ENCODE results near the gene PKP1. TPM values are rescaled to one million over a fixed set of nuclear protein-coding genes. Genes with fewer than 3 reads are reported as not detected.

PKP1 gene
- polyA plus RNA-seq, 1 donor (not counting 4 experiments of a cell fraction or from before 2014, with no cell fraction given): 169 TPM

GRCh38 chr1:201284636-201285035, 1.3 kb downstream of the PKP1 start:
- H3K27ac ChIP-seq (ENCODE audit: control insufficient read depth, insufficient read depth, low read length): peak overlapping the region; percentile 91
- H3K4me2 ChIP-seq (ENCODE audit: control insufficient read depth, extremely low read depth, insufficient read depth, low read depth, low read length): peak overlapping the region; percentile 87
- H4K20me1 ChIP-seq (ENCODE audit: control insufficient read depth, extremely low read depth, insufficient read depth, low read length): no peaks in the 10 kb centered on the region
- H3K4me1 ChIP-seq (ENCODE audit: control insufficient read depth, extremely low read depth, insufficient read depth, low read length): peaks cover 49% of the 10 kb centered on the region
- DNase-seq (ENCODE audit: low read depth, low spot score): no peak
- H3K36me3 ChIP-seq (ENCODE audit: control insufficient read depth in 2 of 2, extremely low read depth in 1 of 2, insufficient read depth in 2 of 2, low read length in 2 of 2): peaks cover 13 to 19% of the 10 kb centered on the region in 2 experiments
- dilution Hi-C loops (cut with MboI; ENCODE audit: extremely low pct_ligation_motif_present, low sequenced_read_pairs): no loop called here
- H3K79me2 ChIP-seq (ENCODE audit: control insufficient read depth, insufficient read depth, low read length): peaks cover 55% of the 10 kb centered on the region
- H3K9ac ChIP-seq (ENCODE audit: control insufficient read depth, extremely low read depth, insufficient read depth, low read length): peak overlapping the region; percentile 97
- peak overlapping the region; percentile 86 to 92 (median 91) for H3K4me3 ChIP-seq (ENCODE audit: control insufficient read depth in 2 of 3, extremely low read depth in 1 of 3, insufficient read depth in 2 of 3, low read depth in 1 of 3, low read length in 3 of 3)
- TF ChIP-seq CTCF (optimal IDR thresholded peaks at IDR 0.05 in 1 of 3, IDR thresholded peaks at IDR 0.05 in 1 of 3, conservative IDR thresholded peaks at IDR 0.05 in 1 of 3; ENCODE audit: extremely low read depth in 1 of 3, insufficient read depth in 2 of 3, low read length in 3 of 3): no peak
- H3K9me3 ChIP-seq (ENCODE audit: control insufficient read depth, low read depth, low read length): no peaks in the 10 kb centered on the region
- peak; percentile 17 for FAIRE-seq
- H3K9me1 ChIP-seq (ENCODE audit: control insufficient read depth, extremely low read depth, insufficient read depth, low read length): peaks cover 2% of the 10 kb centered on the region
- no peak overlapping the region for H2AFZ ChIP-seq (ENCODE audit: control insufficient read depth, low read length)
- H3K27me3 ChIP-seq (ENCODE audit: control insufficient read depth, extremely low read depth, insufficient read depth, low read length): no peaks in the 10 kb centered on the region

GRCh38 chr1:201285846-201286245, 2.5 kb downstream of the PKP1 start:
- no peaks in the 10 kb centered on the region for H3K9me3 ChIP-seq (ENCODE audit: control insufficient read depth, low read depth, low read length)
- peak overlapping the region; percentile 87 for H3K4me2 ChIP-seq (ENCODE audit: control insufficient read depth, extremely low read depth, insufficient read depth, low read depth, low read length)
- peak overlapping the region; percentile 97 for H3K9ac ChIP-seq (ENCODE audit: control insufficient read depth, extremely low read depth, insufficient read depth, low read length)
- peaks cover 60% of the 10 kb centered on the region for H3K4me1 ChIP-seq (ENCODE audit: control insufficient read depth, extremely low read depth, insufficient read depth, low read length)
- peaks cover 19 to 27% of the 10 kb centered on the region in 2 experiments for H3K36me3 ChIP-seq (ENCODE audit: control insufficient read depth in 2 of 2, extremely low read depth in 1 of 2, insufficient read depth in 2 of 2, low read length in 2 of 2)
- H4K20me1 ChIP-seq (ENCODE audit: control insufficient read depth, extremely low read depth, insufficient read depth, low read length): peaks cover 3% of the 10 kb centered on the region
- TF ChIP-seq CTCF (optimal IDR thresholded peaks at IDR 0.05 in 1 of 3, IDR thresholded peaks at IDR 0.05 in 1 of 3, conservative IDR thresholded peaks at IDR 0.05 in 1 of 3; ENCODE audit: extremely low read depth in 1 of 3, insufficient read depth in 2 of 3, low read length in 3 of 3) (no peak), EZH2 (IDR thresholded peaks at IDR 0.05; ENCODE audit: low read length) (no peak)
- H3K27ac ChIP-seq (ENCODE audit: control insufficient read depth, insufficient read depth, low read length): peak overlapping the region; percentile 91
- H3K4me3 ChIP-seq (ENCODE audit: control insufficient read depth in 2 of 3, extremely low read depth in 1 of 3, insufficient read depth in 2 of 3, low read depth in 1 of 3, low read length in 3 of 3): peak overlapping the region; percentile 86 to 92 (median 91)
- DNase-seq (ENCODE audit: low read depth, low spot score) (no peak), FAIRE-seq (peak; percentile 23)
- no peaks in the 10 kb centered on the region for H3K27me3 ChIP-seq (ENCODE audit: control insufficient read depth, extremely low read depth, insufficient read depth, low read length)
- H2AFZ ChIP-seq (ENCODE audit: control insufficient read depth, low read length): no peak overlapping the region
- dilution Hi-C loops (cut with MboI; ENCODE audit: extremely low pct_ligation_motif_present, low sequenced_read_pairs): no loop called here
- peaks cover 64% of the 10 kb centered on the region for H3K79me2 ChIP-seq (ENCODE audit: control insufficient read depth, insufficient read depth, low read length)
- H3K9me1 ChIP-seq (ENCODE audit: control insufficient read depth, extremely low read depth, insufficient read depth, low read length): peaks cover 10% of the 10 kb centered on the region
